Osteocyte (in vitro differentiated cells): ENCODE results near the gene MTTP. TPM values are rescaled to one million over a fixed set of nuclear protein-coding genes. Genes with fewer than 3 reads are reported as not detected.

ENCODE experiments used
- DNase-seq: peaks from one replicate; pipeline ENCODE4 v3.0.0; 2021; ENCODE audit warnings: mixed read lengths; ENCODE audit not compliant: unreplicated experiment; ENCODE audit errors: extremely low spot score
- H3K27ac Mint-ChIP-seq: one replicate; pipeline ENCODE4 v1.8.0; 2021; ENCODE audit warnings: mild to moderate bottlenecking, mixed read lengths; ENCODE audit not compliant: unreplicated experiment
- H3K27me3 Mint-ChIP-seq: one replicate; pipeline ENCODE4 v1.8.0; 2021; ENCODE audit warnings: mixed read lengths; ENCODE audit not compliant: unreplicated experiment
- H3K36me3 Mint-ChIP-seq: one replicate; pipeline ENCODE4 v1.8.0; 2021; ENCODE audit warnings: mixed read lengths; ENCODE audit not compliant: unreplicated experiment
- H3K4me1 Mint-ChIP-seq: one replicate; pipeline ENCODE4 v1.8.0; 2021; ENCODE audit warnings: mixed read lengths; ENCODE audit not compliant: unreplicated experiment
- H3K4me3 Mint-ChIP-seq: one replicate; pipeline ENCODE4 v1.8.0; 2021; ENCODE audit warnings: mild to moderate bottlenecking, moderate library complexity, mixed read lengths; ENCODE audit not compliant: unreplicated experiment
- H3K9me3 Mint-ChIP-seq: one replicate; pipeline ENCODE4 v1.8.0; 2021; ENCODE audit warnings: mixed read lengths; ENCODE audit not compliant: unreplicated experiment
- total RNA-seq: library from RNA; stranded (reverse); gene quantifications from 2 replicates; pipeline ENCODE4 v1.2.1, GENCODE V29; 2021
- TF ChIP-seq, protein P1 (sequence below): fragments of 200-600 bp; sonication (generic); IDR thresholded peaks from 2 replicates; pipeline ENCODE4 v1.5.0; 2021; ENCODE audit warnings: antibody characterized with exemption, mild to moderate bottlenecking, moderate library complexity

MTTP gene
- total RNA-seq, 1 donor from 2014 or later = not detected

GRCh38 chr4:99629962-99630554, 55.4 kb downstream of the MTTP start:
- H3K27me3 Mint-ChIP-seq = peaks cover 4% of the 10 kb centered on the region
- TF ChIP-seq, protein P1, sequence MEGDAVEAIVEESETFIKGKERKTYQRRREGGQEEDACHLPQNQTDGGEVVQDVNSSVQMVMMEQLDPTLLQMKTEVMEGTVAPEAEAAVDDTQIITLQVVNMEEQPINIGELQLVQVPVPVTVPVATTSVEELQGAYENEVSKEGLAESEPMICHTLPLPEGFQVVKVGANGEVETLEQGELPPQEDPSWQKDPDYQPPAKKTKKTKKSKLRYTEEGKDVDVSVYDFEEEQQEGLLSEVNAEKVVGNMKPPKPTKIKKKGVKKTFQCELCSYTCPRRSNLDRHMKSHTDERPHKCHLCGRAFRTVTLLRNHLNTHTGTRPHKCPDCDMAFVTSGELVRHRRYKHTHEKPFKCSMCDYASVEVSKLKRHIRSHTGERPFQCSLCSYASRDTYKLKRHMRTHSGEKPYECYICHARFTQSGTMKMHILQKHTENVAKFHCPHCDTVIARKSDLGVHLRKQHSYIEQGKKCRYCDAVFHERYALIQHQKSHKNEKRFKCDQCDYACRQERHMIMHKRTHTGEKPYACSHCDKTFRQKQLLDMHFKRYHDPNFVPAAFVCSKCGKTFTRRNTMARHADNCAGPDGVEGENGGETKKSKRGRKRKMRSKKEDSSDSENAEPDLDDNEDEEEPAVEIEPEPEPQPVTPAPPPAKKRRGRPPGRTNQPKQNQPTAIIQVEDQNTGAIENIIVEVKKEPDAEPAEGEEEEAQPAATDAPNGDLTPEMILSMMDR = no peak
- no peak overlapping the region for H3K27ac Mint-ChIP-seq
- no peak for DNase-seq
- H3K36me3 Mint-ChIP-seq = no peaks in the 10 kb centered on the region
- H3K4me1 Mint-ChIP-seq = no peaks in the 10 kb centered on the region
- H3K9me3 Mint-ChIP-seq = no peaks in the 10 kb centered on the region
- no peak overlapping the region for H3K4me3 Mint-ChIP-seq

DNA sequence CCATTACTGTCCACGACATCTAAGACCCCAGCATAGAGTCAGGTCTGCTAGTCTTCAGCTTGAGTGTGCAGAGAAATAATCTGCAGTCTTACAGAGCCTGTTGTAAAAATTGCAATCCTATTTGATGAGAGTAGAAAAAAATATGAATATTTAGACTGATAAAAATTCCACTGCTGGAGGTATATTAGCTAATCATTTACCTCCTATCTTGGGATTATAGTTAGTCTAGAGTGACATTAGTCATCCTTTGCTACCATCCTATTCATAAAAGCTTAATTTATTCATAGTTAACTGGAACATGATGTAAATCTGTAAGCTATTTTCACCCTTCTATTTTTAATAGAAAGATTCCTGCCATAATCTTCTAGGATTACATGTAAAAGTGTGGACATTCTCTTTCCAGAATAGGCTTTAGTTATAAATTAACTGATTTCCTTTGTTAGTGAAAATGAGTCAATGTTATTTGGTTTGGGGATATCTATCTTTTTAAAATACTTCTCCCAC, 56.3 kb downstream of the MTTP start:
- Mint-ChIP-seq H3K27me3 (peaks cover 4% of the 10 kb centered on the region), H3K9me3 (no peaks in the 10 kb centered on the region), H3K4me3 (no peak overlapping the region), H3K27ac (no peak overlapping the region), H3K36me3 (no peaks in the 10 kb centered on the region), H3K4me1 (no peaks in the 10 kb centered on the region)
- TF ChIP-seq, protein P1 = no peak
- no peak for DNase-seq

- H3K27me3 Mint-ChIP-seq = peaks cover 2% of the 10 kb centered on the region
- no peak overlapping the region for H3K27ac Mint-ChIP-seq
- no peaks in the 10 kb centered on the region for H3K4me1 Mint-ChIP-seq
- no peaks in the 10 kb centered on the region for H3K36me3 Mint-ChIP-seq
- TF ChIP-seq, protein P1 = no peak
- H3K9me3 Mint-ChIP-seq = no peaks in the 10 kb centered on the region
- no peak overlapping the region for H3K4me3 Mint-ChIP-seq
- no peak for DNase-seq
Measured at GRCh38 chr4:99633772-99634171, 59.1 kb downstream of the MTTP start.

DNA sequence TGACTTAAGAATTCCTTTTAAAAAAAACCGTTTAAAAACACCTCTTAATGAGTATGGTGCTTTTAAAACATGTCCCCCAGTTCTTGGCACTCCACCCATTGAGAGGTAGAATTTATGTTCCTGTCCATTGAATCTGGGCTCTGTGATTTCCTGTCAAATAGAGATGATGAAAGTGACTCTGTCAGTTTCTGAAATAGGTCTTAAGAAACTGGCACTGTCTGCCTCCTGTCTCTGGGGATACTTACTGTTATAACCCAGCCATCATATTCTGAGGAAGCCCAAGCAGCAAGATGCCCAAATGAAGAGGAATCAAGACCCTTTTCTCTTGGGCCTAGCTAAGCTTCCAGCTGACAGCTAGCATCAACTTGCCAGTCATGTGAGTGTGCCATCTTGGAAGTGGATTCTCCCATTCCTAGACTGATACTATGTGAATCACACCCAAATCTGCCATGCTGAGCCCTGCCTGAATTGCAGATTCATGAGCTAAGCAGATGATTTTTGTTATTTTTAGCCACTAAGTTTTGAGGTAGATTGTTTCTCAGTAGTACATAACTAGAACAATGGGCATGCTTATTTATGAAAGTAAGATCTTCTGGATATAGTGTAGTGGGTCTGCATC, 60.2 kb downstream of the MTTP start:
- TF ChIP-seq, protein P1 = no peak
- Mint-ChIP-seq H3K9me3 (no peaks in the 10 kb centered on the region), H3K36me3 (no peaks in the 10 kb centered on the region), H3K4me3 (no peak overlapping the region), H3K27me3 (peaks cover 6% of the 10 kb centered on the region), H3K4me1 (no peaks in the 10 kb centered on the region), H3K27ac (no peak overlapping the region)
- DNase-seq = no peak

DNA sequence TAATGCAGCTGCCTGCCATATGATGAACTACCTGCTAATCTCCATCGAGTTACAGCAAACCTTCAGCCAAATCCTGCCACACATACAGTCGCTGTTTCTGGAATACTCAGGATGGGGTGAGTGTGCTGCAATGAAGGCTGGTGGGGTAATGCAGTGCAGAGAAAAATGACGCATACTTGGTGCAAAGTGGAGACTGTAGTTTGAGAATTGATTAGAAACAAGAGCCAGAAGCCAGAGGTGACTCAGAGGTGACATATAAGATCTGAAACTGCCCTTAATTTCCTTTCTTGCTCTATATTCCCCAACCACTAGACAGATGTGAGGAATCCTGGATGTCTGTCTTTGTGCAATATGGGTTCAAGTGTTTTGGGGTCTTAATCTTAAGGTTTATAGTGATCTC, 61.0 kb downstream of the MTTP start:
- Mint-ChIP-seq H3K27ac (no peak overlapping the region), H3K4me3 (no peak overlapping the region), H3K9me3 (no peaks in the 10 kb centered on the region), H3K27me3 (peaks cover 13% of the 10 kb centered on the region), H3K4me1 (no peaks in the 10 kb centered on the region), H3K36me3 (no peaks in the 10 kb centered on the region)
- no peak for DNase-seq
- TF ChIP-seq, protein P1 = no peak
